HG03175 (cell line): ENCODE results near the gene CRTC1.
"Not testable (repeated sequence)": the region's sequence is repeated elsewhere in the genome, so short reads cannot be mapped to it uniquely, and the experiment has no call there.

ENCODE experiments used
- ATAC-seq: cut with Tn5 transposase; IDR thresholded peaks from one replicate; pipeline ENCODE4 v1.9.1; 2021; ENCODE audit warnings: mild to moderate bottlenecking, moderate library complexity; ENCODE audit not compliant: unreplicated experiment

The CRTC1 gene

GRCh38 chr19:18668744-18669523, 14.5 kb upstream of the CRTC1 start:
- no peak for ATAC-seq

GRCh38 chr19:18669524-18669817, 14.0 kb upstream of the CRTC1 start:
- no peak for ATAC-seq

DNA sequence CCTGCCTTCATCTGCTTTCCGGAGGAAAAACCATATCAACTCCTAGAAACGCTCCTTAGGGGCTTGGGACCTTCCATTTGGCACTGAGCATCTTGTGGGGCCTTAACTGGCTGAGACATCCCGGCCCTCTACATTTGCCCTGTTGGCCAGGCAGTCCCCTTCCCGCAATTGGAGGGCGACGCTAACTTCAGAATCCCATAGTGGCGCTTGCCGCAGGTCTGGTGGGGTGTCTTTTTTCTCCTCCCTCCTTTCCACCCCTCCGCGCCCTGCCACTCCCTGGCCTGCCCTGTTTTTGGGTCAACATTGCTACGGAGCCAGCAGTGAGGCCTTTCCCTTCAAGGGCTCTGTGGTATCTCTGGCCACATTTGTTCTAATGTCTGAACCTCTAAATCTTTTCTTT, 13.6 kb upstream of the CRTC1 start:
- no peak for ATAC-seq

GRCh38 chr19:18670312-18670711, 13.2 kb upstream of the CRTC1 start:
- ATAC-seq, result no peak

- no peak for ATAC-seq
Measured at GRCh38 chr19:18671303-18672043, 12.0 kb upstream of the CRTC1 start.

- ATAC-seq, result no peak
Measured at GRCh38 chr19:18672044-18672451, 11.4 kb upstream of the CRTC1 start.

DNA sequence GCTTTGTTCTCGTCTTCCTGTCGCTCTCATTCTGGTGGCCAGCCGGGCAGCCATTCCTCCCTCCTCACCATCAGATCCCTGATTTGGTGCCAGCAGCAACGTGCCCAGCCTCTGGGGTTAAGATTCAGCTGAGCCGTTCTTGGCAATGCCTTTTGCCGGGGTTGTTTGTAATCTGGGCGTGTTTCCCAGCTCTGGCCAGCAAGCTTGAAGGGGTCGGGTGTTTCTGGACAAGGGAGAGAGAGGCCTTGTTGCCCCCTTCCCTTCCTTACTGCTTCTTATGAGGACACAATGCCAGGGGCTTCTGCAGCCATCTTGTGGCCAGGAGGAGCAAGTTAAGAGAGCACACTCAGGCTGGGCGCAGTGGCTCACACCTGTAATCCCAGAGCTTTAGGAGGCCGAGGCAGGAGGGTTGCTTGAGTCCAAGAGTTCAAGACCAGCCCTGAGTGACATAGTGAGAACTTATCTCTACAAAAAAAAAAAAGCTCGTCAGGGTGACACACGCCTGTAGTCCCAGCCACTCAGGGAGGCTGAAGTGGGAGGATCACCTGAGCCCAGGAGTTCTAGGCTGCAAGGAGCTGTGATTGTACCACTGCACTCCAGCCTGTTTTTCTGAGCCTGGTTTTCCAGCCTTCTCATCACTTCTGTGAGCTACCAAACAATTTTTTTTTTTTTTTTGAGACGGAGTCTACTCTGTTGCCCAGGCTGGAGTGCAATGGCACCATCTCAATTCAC, 10.7 kb upstream of the CRTC1 start:
- ATAC-seq, result no peak

DNA sequence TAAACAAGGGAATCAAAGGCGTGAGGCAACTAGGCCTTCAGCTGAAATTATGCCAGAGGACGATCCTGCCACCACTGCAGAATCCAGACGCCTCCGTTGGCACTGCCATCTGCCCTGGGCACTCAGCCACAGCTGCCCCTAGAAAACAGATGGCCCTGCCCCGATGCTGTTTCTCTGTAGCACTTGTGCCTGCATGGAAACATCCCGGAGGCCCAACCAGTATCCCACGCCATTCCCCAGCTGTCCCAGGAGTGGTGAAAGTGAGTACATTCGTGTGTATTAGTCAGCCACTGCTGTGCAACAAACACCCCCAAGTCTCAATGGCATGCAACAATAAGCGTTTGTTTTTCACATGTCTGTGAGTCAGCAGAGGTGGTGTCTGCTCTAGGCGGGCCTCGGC, 8.9 kb upstream of the CRTC1 start:
- no peak for ATAC-seq

GRCh38 chr19:18675779-18676178, 7.7 kb upstream of the CRTC1 start:
- no peak for ATAC-seq

GRCh38 chr19:18676692-18677091, 6.8 kb upstream of the CRTC1 start:
- ATAC-seq, result no peak

DNA sequence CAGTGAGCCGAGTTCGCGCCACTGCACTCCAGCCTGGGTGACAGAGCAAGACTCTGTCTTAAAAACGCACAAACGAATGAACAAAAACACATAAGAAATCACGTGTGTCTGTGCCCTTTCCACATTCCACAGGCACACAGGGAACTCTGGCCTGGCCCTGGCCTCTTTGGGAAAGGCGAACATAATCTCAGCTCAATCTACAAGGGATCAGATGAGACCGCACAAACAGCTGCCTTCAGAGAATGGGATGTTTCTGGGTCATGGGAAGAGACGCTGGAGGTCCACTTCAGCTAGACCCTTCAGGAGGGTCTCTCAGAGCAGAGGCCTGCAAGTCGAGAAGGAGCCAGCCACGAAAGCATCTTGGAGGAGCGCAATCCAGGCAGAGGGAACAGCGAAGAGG, 6.3 kb upstream of the CRTC1 start:
- ATAC-seq, result no peak

GRCh38 chr19:18680148-18680547, 3.3 kb upstream of the CRTC1 start:
- not testable (repeated sequence) for ATAC-seq

DNA sequence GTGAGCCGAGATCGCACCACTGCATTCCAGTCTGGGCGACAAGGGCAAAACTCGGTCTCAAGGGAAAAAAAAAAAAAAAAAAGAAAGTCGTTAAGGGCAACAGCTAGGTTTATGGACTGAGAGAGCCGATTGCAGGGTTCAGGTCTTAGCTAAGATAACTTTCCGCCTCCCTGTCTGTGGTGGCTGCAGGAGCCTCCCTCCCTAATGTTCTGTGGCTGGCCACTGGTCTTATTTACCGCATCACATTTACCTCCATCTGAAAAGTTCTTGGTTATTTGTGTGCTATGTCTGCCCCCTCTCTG, 722 bp upstream of the CRTC1 start:
- no peak for ATAC-seq

- ATAC-seq, result no peak
Measured at GRCh38 chr19:18683958-18684641, 620 bp downstream of the CRTC1 start.

- ATAC-seq, result no peak
Measured at GRCh38 chr19:18684642-18684993, 1.1 kb downstream of the CRTC1 start.

- ATAC-seq, result no peak
Measured at GRCh38 chr19:18685597-18686190, 2.2 kb downstream of the CRTC1 start.

DNA sequence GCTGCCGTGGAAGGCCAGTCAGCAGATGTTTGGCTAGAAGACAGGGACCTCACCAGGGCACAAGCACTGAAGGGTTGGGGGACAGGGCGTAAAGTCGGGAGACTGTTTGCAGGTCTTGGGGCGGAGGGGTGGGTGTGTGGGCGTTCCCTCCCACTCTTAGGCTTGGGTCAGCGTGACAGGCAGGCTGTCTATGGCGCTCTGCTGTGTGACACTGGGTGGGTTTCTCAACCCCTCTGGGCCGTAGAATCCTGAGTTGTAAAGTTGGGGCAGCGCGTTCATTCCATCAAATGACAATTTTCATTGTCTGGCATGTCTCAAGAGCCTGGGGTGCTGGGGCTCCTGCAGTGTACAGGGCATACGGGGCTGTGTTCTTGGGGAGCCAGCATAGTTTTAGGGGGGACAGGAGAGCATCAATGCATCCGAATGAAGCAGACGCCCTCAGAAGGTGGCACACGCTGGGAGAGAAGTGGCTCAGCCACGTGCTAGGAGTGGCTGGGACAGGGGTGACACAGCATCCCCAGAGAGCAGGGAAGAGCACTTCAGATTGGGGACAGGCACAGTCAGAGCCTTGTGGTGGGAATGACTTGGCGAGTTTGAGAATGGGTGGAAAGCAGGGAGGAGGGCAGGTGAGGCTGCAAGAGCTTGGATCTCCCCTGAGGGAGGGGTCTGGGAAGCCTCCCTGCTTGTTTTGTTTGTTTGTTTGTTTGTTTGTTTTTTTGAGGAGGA, 4.4 kb downstream of the CRTC1 start:
- ATAC-seq, result no peak

- ATAC-seq, result no peak
Measured at GRCh38 chr19:18696023-18696422, 12.5 kb downstream of the CRTC1 start.

- no peak for ATAC-seq
Measured at GRCh38 chr19:18697680-18698079, 14.2 kb downstream of the CRTC1 start.

DNA sequence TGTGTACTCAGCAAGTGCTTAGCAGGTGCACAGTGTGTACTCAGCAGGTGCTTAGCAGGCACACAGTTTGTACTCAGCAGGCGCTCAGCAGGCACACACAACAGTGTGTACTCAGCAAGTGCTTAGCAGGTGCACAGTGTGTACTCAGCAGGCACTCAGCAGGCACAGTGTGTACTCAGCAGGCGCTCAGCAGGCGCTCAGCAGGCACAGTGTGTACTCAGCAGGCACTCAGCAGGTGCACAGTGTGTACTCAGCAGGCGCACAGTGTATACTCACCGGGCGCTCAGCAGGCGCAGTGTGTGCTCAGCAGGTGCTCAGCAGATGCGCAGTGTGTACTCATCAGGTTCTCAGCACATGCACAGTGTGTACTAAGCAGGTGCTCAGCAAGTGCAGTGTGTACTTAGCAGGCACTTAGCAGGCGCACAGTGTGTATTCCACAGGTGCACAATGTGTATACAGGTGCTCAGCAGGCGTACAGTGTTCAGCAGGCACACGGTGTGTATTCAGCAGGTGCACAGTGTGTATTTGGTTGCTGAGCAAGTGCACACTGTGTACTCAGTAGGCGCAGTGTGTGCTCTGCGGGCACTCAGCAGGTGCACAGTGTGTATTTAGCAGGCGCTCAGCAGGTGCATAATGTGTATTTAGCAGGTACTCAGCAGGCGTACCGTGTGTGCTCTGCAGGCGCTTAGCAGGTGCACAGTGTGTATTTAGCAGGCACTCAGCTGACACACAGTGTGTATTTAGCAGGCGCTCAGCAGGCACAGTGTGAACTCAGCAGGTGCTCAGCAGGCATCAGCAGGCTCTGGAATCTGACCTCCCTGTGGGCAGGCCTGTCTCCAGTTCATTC, 15.1 kb downstream of the CRTC1 start:
- no peak for ATAC-seq
